ENCODE data around the gene PCDHA6.
"Not testable (repeated sequence)": the region's sequence is repeated elsewhere in the genome, so short reads cannot be mapped to it uniquely, and the experiment has no call there.

The PCDHA6 gene

GRCh38 chr5:140827704-140828361 is at the start of gene PCDHA6:
Gene PCDHA6 (plus strand): TSS chr5:140827960. CDS start chr5:140828092, 132 bp downstream.
- no peak for DNase-seq

GRCh38 chr5:140780512-140780911 is 47.2 kb upstream of the PCDHA6 start:
- DNase-seq, result no peak

- no peak for DNase-seq
These were observed 41.7 kb upstream of the PCDHA6 start, which contains the start of gene PCDHA1 for GRCh38 chr5:140785905-140786686. Gene PCDHA1 (plus strand): TSS chr5:140786140.

GRCh38 chr5:140787422-140787821 is 40.3 kb upstream of the PCDHA6 start:
- not testable (repeated sequence) for DNase-seq

- DNase-seq, result not testable (repeated sequence)
These were observed 39.8 kb upstream of the PCDHA6 start for GRCh38 chr5:140787849-140788504.

- no peak for DNase-seq
These were observed 36.7 kb upstream of the PCDHA6 start for GRCh38 chr5:140791089-140791488.

- DNase-seq, result no peak
These were observed 33.0 kb upstream of the PCDHA6 start, which contains the start of gene PCDHA2 for GRCh38 chr5:140794595-140795258. Gene PCDHA2 (plus strand): TSS chr5:140794852.

GRCh38 chr5:140795259-140795641 is 32.5 kb upstream of the PCDHA6 start:
- DNase-seq, result no peak

- DNase-seq, result not testable (repeated sequence)
These were observed 31.6 kb upstream of the PCDHA6 start for GRCh38 chr5:140796072-140796717.

GRCh38 chr5:140796718-140797095 is 31.1 kb upstream of the PCDHA6 start:
- no peak for DNase-seq

- DNase-seq, result no peak
These were observed 26.8 kb upstream of the PCDHA6 start, which contains the start of gene PCDHA3 for GRCh38 chr5:140800816-140801493. Gene PCDHA3 (plus strand): TSS chr5:140801057.

- no peak for DNase-seq
These were observed 26.3 kb upstream of the PCDHA6 start for GRCh38 chr5:140801494-140801841.

GRCh38 chr5:140802381-140802780 is 25.4 kb upstream of the PCDHA6 start:
- not testable (repeated sequence) for DNase-seq

- no peak for DNase-seq
These were observed 24.9 kb upstream of the PCDHA6 start for GRCh38 chr5:140802781-140803271.

- DNase-seq, result no peak
These were observed 20.7 kb upstream of the PCDHA6 start, which contains the start of gene PCDHA4 for GRCh38 chr5:140806834-140807775. Gene PCDHA4 (plus strand): TSS chr5:140807068.

GRCh38 chr5:140808241-140808888 is 19.4 kb upstream of the PCDHA6 start:
- not testable (repeated sequence) for DNase-seq

- DNase-seq, result no peak
These were observed 18.9 kb upstream of the PCDHA6 start for GRCh38 chr5:140808889-140809291.

GRCh38 chr5:140821375-140822280 is 6.1 kb upstream of the PCDHA6 start, which contains the start of gene PCDHA5:
Gene PCDHA5 (plus strand): TSS chr5:140821613.
- DNase-seq, result no peak

- no peak for DNase-seq
These were observed 5.5 kb upstream of the PCDHA6 start for GRCh38 chr5:140822281-140822629.
